Fibroblast of pulmonary artery (primary cell): Measurements from ENCODE around the gene RGS8.
A peak's percentile ranks its signal among the peaks of the same experiment; 100 is the strongest.

ENCODE experiments used
- DNase-seq: peaks from one replicate; pipeline ENCODE4 v3.0.0-alpha.2; 2010; ENCODE audit warnings: low read depth
- H3K4me3 ChIP-seq: replicated peaks from 2 replicates; pipeline ENCODE4 v1.5.1; 2011; ENCODE audit warnings: low read depth, mild to moderate bottlenecking, control low read depth, low read length, moderate library complexity
- CTCF ChIP-seq: IDR thresholded peaks from 2 replicates; pipeline ENCODE4 v1.5.1; 2011; ENCODE audit warnings: mild to moderate bottlenecking, control low read depth, low read length, inconsistent platforms; ENCODE audit errors: missing control alignments

Gene RGS8

GRCh38 chr1:182684116-182684828 is at the start of gene RGS8:
Gene RGS8, minus strand, starts transcription at chr1:182684587. Its CDS starts 14,938 bp downstream, at chr1:182669649.
- no peak within 1 kb of the TSS for H3K4me3 ChIP-seq
- no peak for TF ChIP-seq CTCF
- no peak for DNase-seq

DNA sequence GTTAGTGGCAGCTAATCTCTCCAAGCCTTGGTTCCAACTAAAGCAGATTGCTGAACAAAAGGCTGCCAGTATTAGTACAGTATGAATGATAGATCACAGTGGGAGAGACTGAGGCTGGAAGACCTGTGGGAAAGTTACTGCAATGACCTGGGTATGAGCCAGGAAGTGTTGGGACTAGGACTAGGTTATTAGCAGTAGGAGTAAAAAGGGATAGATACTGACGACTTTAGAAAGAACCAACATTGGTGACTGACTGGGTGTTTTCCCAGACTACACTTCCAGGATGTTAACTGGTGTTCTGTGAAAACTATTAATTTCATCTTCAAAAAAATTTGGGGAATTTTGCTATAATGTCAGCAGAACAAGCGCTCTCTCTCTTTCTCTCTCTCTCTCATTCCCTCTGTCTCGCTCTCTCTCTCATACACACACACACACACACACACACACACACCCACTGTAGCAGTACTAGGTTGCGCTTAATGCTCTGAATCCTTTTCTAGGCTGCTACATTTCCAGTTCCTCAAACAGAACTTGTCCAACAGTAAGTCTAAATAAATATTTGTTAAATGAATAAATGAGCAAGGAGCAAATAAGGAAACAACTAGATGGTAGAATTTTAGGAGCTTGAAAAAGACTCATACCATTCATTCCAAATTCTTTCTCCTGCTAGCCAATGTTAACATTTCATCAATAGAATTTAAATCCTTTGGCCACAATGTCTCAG is 47.6 kb upstream of the RGS8 start:
- DNase-seq: no peak
- TF ChIP-seq CTCF: no peak
- H3K4me3 ChIP-seq: no peak overlapping the region

DNA sequence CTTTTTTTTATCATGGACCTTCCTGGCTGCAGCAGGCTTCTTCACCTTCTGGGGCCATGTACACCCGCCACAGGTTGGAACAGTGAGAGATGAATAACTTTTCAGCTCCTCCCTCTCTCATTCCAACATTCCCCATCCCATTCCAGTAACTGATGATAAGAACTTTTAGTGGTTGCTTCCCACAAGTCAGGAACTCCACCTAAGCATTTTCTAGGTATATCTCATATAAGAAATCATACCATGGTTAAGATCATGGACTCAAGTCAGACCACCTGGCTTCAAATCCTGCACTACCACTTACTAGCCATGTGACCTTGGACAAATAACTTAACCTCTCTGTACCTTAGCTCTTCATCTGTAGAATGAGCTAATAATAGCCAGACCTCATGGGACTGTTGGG is 42.5 kb upstream of the RGS8 start:
- no peak for DNase-seq
- TF ChIP-seq CTCF: no peak
- H3K4me3 ChIP-seq: no peak overlapping the region

DNA sequence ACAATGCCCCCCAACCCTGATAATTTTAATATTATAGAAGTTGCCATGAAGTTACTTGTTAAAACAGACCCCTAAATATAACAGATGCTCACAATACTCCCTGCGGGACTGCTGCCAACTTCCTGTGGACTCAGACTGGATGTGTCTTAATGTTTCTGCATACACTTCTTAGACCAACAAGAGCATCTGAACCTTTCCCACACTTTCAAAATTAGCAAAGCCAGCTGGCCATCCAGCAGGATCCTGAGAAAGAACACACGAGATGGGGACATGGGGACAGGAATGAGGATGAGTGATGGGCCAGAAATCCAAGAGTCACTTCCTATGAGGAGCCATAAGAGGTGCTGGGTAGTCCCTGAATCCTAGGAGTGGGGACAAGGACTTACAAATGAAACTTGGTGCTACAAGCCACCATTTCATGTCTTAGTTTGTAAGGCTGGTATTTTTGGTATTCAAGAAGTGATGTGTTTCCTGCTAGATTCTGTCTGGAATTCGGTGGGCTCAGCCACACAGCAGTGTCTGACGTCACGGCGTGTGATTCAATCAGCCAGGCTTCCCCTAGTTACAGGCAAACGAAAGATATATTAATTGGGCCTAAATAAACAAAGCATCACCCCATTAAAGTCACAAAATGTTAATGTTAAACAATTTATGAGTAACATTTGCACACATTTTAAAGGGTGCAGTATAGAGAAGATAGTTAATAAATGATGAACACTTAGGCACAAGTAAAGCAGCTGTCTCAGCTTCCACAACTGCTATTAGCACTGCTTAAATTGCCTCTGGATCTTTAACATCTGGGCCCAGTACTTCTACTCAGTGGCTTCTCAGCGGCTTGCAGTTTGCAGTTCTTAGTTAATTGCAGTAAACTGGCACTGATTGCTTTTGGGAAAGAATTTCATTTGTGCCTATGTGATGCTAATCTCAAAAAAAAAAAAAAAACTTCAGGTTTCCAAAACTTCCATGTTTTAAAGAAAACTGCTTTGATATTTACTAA is 41.2 kb upstream of the RGS8 start:
- no peak for TF ChIP-seq CTCF
- no peak overlapping the region for H3K4me3 ChIP-seq
- peak; percentile 11 for DNase-seq

- TF ChIP-seq CTCF: no peak
- no peak overlapping the region for H3K4me3 ChIP-seq
- DNase-seq: no peak
These were observed 39.8 kb upstream of the RGS8 start for GRCh38 chr1:182724215-182724614.

DNA sequence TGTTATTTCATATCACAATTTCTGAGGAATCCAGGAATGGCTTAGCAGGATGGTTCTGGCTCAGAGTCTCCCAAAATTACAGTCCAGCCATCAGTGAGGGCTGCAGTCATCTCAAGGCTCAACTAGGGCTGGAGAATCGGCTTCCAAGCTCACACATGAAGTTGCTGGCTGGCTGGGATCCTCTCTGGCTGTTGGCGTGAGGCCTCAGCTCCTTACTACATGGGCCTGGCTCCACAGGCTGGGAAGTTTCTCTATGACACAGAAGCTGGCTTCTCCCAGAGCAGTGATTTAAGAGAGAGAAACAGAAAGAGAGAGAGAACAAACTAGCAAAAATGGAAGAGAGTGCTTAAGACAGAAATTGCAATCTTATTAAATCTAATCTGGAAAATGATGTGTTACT is 38.8 kb upstream of the RGS8 start:
- TF ChIP-seq CTCF: no peak
- H3K4me3 ChIP-seq: no peak overlapping the region
- DNase-seq: no peak
